CD4-positive, alpha-beta T cell treated with Interleukin-10 for 1 hour (primary cell): ENCODE data around the gene TXNDC8.
"Not testable (repeated sequence)": the region's sequence is repeated elsewhere in the genome, so short reads cannot be mapped to it uniquely, and the experiment has no call there.

Source experiments
- DNase-seq: peaks from one replicate; pipeline ENCODE4 v3.0.0-alpha.2; 2020

The TXNDC8 gene

DNA sequence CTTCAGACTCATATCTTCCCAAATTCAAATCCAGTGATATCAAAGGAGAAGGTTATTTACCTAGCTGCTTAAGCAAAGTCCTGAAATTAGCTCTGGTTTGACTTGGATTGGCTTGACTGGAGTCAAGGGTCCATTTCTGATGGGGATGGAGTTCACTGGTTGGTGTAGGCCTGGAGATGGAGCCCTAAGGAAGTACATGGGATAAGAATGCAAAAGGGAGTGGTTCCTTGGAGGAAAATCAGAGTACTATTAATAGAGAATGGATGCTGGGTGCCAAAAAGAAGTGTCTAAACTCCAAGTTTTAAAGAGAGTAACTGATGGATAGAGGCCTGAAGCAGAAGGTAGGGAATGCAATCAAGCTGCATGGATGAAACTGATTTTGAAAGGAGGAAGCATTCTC, 13.8 kb downstream of the TXNDC8 start:
- DNase-seq = no peak

DNA sequence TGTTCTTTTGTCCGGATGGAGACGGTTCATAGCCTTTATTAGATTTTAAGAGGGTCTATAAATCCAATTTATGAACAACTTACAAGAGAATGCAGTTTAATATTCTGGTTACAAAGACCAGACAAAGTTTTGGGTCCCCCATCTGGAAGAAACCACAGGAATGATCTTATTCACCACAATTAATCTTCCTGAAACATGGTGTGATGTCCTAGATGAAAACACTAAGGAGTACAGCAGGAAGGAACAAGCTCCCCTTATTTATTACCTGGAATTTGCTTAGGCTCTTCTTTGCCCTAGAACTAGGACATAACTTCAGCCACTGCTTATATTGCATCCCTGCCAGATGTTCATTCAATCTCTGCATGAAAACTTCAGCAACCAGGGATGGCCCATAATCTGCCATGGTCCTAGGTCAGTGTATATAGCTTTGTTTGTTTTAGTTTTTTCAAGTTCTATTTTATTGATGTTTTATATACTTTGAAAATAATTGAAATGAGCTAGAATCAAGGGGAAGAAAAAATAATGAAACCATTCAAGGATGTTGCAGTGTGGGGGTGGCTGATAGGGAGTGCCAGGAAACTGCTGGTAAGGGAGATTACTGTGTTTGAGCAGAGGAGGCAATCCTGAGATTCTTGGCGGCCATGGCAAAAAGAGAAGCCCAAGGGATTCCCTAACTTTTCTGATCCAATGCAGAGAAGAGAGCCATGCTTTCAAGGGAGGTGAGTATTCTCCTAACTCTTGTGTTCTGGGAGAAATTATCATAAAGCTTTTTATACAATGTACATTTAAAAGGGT, 16.8 kb downstream of the TXNDC8 start:
- no peak for DNase-seq

DNA sequence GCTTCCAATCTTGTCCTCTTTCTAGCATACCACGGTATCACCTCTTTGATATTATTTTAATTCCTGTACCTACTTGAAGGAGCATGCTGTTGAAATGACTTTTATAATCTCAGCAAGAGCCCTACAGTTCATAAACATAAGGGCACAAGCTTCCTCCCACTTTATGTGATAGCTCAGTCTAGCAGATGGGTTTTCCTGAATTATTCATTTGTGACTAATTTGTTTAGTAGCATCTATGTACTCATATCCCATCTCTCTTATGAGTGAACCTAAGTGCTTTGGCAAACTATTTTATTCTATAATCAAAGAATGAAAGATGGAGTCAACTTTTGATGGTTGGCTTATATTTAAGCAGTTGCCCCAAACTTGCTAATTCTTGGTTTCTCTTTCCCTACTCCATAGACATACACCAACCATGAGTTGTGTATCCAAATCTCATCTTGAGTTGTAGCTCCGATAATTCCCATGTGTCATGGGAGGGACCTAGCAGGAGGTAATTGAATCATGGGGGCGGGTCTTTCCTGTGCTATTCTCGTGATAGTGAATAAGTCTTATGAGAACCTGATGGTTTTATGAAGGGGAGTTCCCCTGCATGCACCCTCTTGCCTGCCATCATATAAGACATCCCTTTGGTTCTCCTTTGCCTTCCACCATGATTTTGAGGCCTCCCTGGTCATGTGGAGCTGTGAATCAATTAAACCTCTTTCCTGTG, 17.7 kb downstream of the TXNDC8 start:
- DNase-seq = no peak

DNA sequence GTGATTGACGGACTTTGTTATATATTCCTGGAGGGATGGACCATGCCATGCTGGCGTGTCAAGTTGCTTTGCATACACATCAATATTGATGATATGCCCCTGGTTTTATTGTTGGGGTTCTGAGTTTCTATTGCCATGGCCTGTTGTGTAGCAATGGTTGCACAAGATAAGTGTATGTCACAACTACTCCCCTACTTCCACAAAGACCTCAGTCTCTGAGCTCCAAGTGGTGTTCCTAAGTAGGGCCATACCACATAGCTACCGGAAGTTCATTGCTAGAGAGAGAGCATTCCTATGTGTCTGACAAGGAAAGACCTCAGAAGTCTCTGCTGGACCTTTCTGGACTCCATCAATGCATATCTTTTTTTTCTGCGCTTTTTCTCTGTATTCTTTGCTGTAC, 19.8 kb downstream of the TXNDC8 start:
- no peak for DNase-seq

DNA sequence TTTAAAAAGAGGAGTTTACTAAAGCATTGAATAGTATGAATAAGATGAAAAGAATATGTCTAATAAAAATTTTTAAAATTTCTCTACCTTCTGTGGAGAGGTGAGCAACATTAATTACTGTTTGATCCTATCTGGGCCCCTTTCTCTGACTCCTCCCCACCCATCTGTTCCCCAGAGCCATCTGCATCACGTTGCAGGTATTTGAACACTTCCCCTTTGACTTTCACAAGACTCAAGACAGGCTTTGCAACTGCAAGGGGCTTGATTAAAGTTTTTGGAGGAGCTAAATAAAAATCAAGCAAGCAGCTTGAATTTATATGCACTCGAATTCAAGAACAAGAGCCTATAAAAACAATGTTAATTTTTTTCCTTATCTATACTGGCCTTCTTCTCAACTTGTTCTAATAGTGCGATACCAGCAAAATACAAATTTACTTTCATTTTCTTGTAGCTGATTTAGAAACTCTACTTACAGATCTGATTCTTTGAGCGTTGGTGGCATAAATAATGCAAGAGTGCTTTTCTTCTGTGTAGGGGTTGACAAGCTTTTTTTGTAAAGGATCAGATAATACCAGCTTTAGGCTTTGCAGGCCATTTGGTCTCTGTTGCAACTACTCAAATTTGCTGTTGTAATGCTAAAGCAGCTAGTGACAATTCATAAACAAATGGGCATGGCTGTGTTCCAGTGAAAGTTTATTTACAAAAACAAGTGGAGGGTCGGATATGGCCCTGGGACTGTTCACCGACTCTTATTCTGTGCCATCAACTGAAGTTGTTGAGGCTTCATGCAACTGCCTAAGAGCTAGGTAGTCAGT, 21.2 kb downstream of the TXNDC8 start:
- no peak for DNase-seq

DNA sequence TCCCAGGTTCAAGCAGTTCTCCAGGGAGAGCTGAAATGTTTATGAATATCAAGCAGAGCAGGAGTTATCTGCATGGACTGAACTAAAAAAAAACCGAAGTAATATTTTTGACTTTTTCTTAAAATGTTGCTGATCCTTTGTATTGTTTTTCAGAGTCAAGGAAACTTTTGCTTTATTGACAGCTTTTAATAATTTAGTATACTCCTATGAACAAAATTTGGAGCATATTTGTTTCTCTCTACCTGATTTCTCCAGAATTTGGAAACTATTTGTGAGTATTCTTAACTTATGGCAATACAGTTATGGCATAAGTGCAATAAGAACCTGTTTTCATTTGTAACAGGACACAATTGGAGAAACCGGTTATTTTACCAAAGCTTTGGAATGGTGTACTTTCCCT, 25.7 kb downstream of the TXNDC8 start:
- not testable (repeated sequence) for DNase-seq

DNA sequence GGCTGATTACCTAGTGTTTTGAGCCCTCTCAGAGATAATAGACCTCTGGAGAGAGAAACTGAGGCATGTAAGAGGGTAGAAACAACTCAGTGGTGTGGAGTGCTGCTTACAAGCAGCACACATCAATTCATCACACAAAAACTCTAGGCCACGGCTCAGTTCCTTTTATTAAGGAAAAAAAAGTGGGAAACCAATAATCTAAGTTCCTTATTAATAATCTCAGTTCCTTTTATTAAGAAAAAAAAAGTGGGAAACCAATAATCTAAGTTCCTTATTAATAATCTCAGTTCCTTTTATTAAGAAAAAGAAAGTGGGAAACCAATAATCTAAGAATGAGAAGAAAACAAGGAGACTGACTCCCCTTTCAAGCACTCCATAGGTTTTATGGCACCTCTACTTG, 28.0 kb downstream of the TXNDC8 start:
- DNase-seq = no peak

DNA sequence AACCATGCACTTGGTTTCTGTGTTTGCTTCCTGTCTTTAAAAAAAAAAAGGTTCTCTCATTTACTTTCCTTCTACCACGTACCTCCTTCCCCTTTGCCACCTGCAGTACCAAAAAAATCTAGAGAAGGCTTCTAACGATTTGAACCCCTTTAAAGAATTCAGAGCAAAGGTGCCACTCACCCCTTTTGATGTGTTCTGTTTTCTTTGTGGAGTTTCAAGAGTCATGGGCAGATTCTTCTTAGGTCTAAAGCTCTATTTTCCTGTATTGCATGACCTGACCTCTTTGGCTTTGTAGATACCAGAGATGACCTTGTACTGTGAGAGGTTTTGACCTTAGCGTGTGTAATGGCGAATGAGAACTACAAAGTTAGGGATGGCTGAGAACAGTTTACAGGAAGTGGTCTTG, 29.0 kb downstream of the TXNDC8 start:
- no peak for DNase-seq

DNA sequence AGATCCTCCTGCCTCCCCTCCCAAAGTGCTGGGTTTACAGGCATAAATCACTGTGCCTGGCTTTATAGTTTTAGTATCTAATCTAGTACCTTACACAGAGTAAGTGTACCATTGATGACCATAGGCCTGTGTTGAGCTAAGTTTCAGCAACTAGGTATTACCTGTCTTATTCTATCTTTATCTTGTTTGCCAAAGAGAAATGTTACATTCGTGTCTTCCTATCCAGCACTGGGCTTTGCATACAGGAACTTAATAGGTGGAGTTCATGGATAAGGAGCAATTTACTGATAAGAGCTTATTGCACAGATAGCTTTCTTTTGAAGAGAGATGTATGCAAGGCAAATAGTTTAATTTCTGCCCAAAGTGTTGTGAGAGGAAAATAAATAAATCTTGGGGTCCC, 30.5 kb downstream of the TXNDC8 start:
- no peak for DNase-seq

DNA sequence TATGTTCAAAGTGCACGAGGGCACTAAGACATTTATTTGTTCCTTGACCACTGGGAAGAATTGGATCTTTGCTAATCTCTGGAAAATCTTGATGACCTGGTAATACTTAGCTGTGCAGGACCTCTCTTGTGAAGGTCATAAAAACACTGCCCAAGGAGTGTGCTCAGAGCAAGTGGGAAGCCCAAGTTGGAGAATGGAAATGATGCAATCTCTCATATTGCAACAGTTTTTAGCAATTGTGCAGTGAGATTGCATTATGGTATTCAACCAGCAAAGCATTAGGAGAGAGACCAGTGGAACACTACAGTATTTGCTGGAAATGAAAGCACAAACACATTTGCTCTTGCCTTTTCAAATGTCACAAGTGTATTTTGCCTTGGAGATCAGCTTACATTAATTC, 34.5 kb downstream of the TXNDC8 start:
- no peak for DNase-seq

DNA sequence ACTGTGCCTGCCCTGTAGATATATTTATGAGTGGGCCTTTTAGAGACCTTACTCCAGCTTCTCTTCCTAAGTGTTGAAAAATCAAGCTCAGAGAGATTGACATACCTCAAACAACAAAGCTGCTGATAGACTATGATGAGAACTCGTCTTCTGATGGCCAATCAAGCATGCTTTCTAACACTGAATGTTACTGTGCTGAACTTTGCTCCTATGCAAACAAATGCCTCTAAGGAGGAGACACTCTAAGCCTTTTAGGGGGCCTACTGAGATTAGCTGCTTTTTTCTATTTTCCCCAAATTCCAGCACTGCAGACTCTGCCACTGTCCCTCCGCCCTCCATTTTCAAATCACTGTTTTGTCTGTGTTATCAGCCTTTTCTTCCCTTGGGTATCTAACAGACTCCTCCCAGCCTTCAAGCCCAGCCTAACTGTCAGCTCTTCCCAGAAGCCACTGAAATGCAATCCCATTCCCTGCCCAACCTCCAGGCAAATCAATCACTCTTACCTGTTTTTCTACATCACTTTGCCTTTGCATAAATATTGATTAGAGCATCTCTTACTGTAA, 39.5 kb downstream of the TXNDC8 start:
- DNase-seq = no peak

DNA sequence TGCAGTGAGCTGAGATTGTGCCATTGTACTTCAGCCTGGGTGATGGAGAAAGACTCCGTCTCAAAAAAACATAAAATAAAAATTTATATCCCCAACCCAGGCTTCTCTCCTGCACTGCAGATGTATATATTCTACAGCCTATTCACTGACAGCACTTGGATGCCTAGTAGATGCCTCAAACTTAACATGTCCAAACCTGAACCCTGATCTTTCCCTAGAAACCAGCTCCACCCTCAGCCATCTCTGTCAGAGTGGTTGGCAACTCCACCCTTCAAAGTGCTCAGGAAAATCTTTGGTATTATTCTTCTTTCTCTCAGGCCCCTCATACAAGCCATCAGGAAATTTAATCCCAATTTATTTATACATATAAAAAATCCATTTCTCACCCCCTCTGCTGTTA, 44.4 kb downstream of the TXNDC8 start:
- no peak for DNase-seq

DNA sequence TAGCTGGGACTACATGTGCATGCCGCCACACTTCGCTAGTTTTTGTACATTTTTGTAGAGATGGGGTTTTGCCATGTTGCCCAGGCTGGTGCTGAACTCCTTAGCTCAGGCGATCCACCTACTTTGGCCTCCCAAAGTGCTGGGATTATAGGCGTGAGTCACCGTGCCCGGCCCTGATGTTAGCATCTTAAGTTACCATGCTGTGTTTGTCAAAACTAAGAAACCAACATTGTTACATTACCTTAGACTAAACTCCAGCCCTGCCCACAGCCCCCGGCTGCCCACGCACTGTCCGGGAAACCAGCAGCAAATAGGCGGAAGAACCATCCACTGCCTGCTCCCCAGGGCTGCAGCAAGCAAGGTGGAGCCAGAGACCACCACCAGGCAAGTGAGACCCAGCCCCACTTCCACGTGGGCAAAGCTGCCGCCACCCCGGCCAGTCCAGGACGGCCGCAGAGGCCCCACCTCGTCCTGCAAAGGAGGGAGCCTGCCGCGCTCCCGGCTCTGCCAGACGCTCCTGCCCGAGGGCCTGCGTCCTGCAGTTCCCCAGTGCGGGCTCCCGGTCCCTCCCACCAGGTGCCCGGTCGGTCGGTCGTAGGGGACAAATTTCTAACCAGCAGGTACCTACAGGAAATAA, 45.6 kb downstream of the TXNDC8 start:
- no peak for DNase-seq

DNA sequence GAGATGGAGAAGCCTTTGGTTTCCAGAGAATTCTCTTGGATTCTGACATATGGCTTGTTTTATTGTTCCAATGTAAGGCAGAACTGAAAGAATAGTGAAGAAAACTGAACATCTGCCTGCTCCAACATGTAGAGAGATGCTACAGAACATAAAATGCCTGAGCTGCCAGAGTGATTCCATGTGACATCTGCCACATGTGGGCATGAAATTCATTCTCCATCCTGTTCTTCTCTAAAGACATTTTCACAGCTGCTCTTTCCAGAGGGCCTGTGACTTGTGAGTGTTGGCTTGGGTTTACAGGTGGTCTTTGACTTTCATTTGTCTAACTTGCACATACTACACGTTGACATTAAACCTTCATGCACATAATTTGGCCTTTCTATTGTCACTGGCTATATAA, 47.7 kb downstream of the TXNDC8 start:
- DNase-seq = no peak

DNA sequence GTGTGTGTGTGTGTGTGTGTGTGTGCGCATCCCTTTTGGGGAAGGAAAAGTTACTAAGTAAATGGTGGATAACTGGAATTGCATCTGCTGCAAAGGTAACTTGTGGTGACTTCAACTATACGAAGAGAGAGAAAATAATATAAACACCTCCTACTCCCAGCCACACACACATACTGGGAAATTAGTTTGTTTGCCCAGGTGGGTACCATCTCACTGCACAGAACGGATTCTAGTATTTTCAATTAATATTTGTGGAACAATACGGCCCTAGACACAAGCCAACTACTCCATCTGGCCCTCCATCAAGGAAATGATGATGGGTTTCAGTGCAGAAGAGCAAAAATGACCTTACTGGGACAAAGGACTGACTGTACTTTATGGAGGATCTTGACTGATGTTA, 49.2 kb downstream of the TXNDC8 start:
- DNase-seq = no peak

DNA sequence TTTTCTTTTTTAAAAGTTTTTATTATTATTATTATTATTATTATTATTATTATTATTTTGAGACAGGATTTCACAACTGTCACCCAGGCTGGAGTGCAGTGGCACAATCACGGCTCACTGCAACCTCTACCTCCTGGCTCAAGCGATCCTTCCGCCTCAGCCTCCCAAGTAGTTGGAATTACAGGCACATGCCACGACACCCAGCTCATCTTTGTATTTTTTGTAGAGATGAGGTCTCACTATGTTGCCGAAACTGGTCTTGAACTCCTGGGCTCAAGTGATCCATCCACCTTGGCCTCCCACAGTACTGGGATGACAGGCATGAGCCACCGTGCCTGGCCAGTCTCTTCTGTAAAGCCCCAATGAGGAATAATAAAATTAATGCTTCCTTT, 50.4 kb downstream of the TXNDC8 start:
- DNase-seq = no peak

DNA sequence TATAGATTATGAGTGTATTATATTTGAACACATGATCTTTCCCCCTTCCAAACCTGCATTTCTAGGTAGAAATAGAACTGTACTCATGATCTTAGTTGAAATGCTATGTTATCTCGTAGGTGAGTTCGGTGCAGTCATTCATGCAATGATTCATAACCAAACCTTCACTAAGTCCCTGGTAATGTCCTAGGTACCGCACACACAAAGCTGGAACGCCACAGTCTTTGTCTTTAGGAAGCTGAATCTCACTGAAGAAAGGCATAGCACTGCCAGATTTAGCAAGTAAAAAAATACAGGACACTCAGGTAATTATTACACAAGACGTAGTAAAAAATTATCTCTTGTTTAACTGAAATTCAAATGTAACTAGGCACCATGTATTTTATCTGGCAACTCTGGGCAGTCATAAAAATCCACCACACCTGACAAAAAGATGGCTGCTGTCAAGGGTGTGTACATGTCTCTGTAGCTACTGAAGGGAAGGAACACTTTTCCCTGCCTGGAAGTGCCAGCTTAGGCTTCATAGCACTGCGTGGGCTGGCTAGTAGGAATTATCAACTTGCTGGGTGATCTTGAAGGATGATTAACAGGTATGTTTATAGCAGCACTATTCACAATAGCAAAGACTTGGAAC, 53.3 kb downstream of the TXNDC8 start:
- no peak for DNase-seq

DNA sequence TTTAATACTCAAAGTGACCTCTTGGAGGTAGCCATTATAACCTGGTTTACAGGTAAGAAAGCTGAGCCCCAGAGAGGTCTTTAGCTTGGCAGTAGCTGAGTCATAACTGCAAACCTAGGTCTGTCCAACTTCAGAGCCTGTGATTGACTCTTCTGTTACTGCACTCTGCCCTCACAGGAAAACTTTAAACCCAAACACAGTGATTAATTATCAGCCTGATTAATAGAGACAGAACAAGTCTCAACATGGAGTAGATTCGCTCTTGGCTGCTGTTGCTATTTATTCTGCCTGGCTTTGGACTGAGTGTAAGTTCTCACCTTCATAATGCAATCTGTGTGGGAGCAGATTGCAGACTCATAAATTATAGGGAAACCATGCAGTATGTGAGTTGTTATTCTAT, 53.9 kb downstream of the TXNDC8 start:
- no peak for DNase-seq

DNA sequence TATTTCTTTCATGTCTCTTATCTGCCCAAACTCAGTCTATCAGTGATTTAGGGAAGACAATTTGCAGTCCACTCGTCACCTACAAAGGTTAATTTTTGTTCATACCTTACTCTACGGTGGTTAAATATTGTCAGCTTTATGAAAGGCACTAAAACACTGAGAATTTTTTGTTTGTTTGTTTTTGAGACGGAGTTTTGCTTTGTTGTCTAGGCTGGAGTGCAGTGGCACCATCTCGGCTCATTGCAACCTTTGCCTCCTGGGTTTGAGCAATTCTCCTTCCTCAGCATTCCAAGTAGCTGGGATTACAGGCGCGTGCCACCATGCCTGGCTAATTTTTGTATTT, 55.0 kb downstream of the TXNDC8 start:
- DNase-seq = no peak

DNA sequence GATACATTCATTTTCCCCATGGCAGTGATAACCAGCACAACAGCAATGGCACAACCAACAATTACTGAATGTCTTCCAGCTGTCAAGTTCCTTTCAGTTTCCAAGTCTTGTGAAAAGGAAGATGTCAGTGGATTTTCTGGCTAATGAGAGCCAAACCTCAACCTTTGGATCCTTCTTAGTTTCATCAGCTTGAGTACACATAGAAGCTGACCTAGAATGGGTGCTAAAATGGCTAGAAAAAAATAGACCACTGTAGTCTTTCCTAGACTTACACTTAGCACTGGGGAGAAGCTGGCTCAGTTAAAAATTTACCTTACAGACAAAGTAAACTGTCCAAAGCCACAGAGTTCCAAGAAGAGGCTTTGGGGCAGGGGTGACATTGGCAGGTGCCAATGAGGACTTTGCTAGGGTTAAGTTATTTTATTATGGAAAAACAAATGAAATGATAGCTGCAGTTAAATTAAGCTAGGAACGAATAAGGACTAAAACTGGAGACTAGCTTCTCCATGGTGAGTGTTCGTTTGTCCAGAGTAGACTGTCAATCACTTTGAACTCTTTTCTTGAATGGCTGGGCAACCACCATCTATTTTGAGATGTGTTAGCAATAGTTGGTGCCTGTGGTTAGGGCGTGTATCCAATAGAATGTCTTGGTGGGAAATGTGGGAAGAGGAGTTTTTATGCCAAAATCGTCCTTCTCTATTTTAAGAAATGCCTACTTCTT, 55.5 kb downstream of the TXNDC8 start:
- no peak for DNase-seq

DNA sequence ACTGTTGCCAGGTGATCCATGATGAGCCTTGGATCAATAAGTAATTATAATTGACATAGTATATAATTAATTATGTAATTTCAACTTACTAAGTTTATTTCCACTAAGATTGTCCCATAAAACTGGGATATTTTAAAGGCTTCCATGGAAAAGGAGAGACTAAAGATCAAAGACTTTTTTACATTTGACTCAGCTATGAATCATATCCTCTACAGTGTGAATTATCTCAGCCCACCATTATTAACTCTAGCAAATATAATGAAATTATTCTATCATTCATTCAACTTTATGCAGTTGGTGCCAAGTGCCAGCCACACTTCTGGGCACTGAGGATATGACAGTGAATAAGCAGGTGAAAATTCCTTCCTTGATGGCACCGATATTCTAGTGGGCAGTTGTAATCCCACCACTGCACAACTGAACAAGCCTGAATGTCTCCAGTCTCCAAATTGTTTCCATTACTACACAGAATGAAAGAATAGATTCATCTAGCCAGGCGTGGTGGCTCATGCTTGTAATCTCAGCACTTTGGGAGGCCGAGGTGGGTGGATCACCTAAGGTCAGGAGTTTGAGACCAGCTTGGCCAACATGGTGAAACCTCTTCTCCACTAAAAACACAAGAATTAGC, 59.5 kb downstream of the TXNDC8 start:
- no peak for DNase-seq
